GM23248 (cell line): ENCODE results near the gene ATP2C2. TPM values are rescaled to one million over a fixed set of nuclear protein-coding genes. Genes with fewer than 3 reads are reported as not detected.

Source experiments
- DNase-seq: peaks from one replicate; pipeline ENCODE4 v3.0.0-alpha.2; 2015
- H2AFZ ChIP-seq: fragments of 200-600 bp; sonication (generic); 2 replicates; pipeline ENCODE4 v1.6.1; 2016; ENCODE audit warnings: antibody characterized with exemption
- H3F3A ChIP-seq: fragments of 200-600 bp; sonication (generic); 2 replicates; pipeline ENCODE4 v1.6.1; 2016; ENCODE audit warnings: mild to moderate bottlenecking, antibody characterized with exemption, mixed run types; ENCODE audit not compliant: insufficient read depth
- H3K27ac ChIP-seq: fragments of 200-600 bp; sonication (generic); 2 replicates; pipeline ENCODE4 v1.5.1; 2016; ENCODE audit warnings: mild to moderate bottlenecking
- H3K27me3 ChIP-seq: fragments of 200-600 bp; sonication (generic); replicated peaks from 2 replicates; pipeline ENCODE4 v1.6.1; 2016; ENCODE audit warnings: mild to moderate bottlenecking; ENCODE audit not compliant: insufficient read depth
- H3K36me3 ChIP-seq: fragments of 200-600 bp; sonication (generic); 2 replicates; pipeline ENCODE4 v1.6.1; 2016; ENCODE audit warnings: low read depth, mild to moderate bottlenecking
- H3K4me1 ChIP-seq: fragments of 200-600 bp; sonication (generic); 2 replicates; pipeline ENCODE4 v1.6.1; 2016; ENCODE audit warnings: mild to moderate bottlenecking; ENCODE audit not compliant: insufficient read depth
- H3K4me2 ChIP-seq: fragments of 200-600 bp; sonication (generic); one replicate; pipeline ENCODE4 v1.6.1; 2016; ENCODE audit warnings: mild to moderate bottlenecking; ENCODE audit not compliant: unreplicated experiment
- H3K4me3 ChIP-seq: fragments of 200-600 bp; sonication (generic); 2 replicates; pipeline ENCODE4 v1.5.1; 2016; ENCODE audit warnings: mild to moderate bottlenecking
- H3K79me2 ChIP-seq: fragments of 200-600 bp; sonication (generic); 2 replicates; pipeline ENCODE4 v1.6.1; 2016; ENCODE audit warnings: mild to moderate bottlenecking; ENCODE audit not compliant: insufficient read depth
- H3K9ac ChIP-seq: fragments of 200-600 bp; sonication (generic); 2 replicates; pipeline ENCODE4 v1.6.1; 2016; ENCODE audit warnings: mild to moderate bottlenecking
- H3K9me2 ChIP-seq: fragments of 200-600 bp; sonication (generic); 2 replicates; pipeline ENCODE4 v1.6.1; 2016; ENCODE audit warnings: mixed run types, mild to moderate bottlenecking, moderate library complexity; ENCODE audit not compliant: insufficient read depth
- H3K9me3 ChIP-seq: fragments of 200-600 bp; sonication (generic); one replicate; pipeline ENCODE4 v1.6.1; 2017; ENCODE audit warnings: low read depth
- H4K20me1 ChIP-seq: fragments of 200-600 bp; sonication (generic); 2 replicates; pipeline ENCODE4 v1.6.0; 2016; ENCODE audit not compliant: insufficient read depth
- EZH2 ChIP-seq: fragments of 200-600 bp; sonication (generic); IDR thresholded peaks from 2 replicates; pipeline ENCODE4 v1.6.1; 2018; ENCODE audit warnings: antibody characterized with exemption, mild to moderate bottlenecking; ENCODE audit not compliant: insufficient read depth, poor library complexity, severe bottlenecking
- EZH2phosphoT487 ChIP-seq: fragments of 200-600 bp; sonication (generic); IDR thresholded peaks from 2 replicates; pipeline ENCODE4 v1.6.1; 2018; ENCODE audit warnings: antibody characterized with exemption, moderate library complexity, mild to moderate bottlenecking, low read depth; ENCODE audit not compliant: insufficient read depth
- WGBS, 2 experiments: methylation state at CpG; one replicate each; pipeline ENCODE4 v1.1.6; 2015 to 2017; ENCODE audit warnings: low lambda C conversion rate in 2 of 2, low coverage in 1 of 2; ENCODE audit errors: missing lambda C conversion rate in 2 of 2; 5-methylcytosine and 5-hydroxymethylcytosine counted together
- in situ Hi-C: fragments of 300-500 bp; cut with MboI; formaldehyde crosslinking; loops from 2 replicates; pipeline ENCODE4 v1.15.0; 2020
- polyA plus RNA-seq: library from polyadenylated mRNA; unstranded; fragments of >200 nt; fragmentation: Nextera tagmentation; extraction: Ambion mirVana; gene quantifications from 2 replicates; pipeline ENCODE4 v1.2.1, GENCODE V29; 2016
- total RNA-seq: library from RNA; depleted of rRNA; stranded (reverse); fragments of >200 nt; shearing (Covaris generic); gene quantifications from 2 replicates; pipeline ENCODE4 v1.2.3, GENCODE V29; 2014

ATP2C2 gene
- total and polyA plus RNA-seq, 2 experiments from 2014 or later: 0.84 TPM; not detected in 1

DNA sequence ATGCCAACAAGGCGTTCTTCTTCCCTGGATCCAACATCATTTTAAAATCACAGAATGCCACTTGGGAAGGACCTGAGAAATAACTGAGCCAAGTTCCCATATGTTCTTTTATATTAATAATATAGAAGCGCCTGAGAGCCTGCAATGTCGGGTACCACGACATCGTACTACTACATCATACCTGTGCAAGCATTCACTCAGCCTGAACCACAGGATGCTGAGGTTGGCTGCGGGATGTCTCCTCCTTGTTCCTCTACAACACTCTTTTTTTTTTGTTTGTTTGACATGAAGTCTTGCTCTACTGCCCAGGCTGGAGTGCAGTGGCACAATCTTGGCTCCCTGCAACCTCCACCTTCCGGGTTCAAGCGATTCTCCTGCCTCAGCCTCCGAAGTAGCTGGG lies 2.1 kb upstream of the ATP2C2 start:
- no peaks in the 10 kb centered on the region for H3F3A ChIP-seq
- H3K27me3 ChIP-seq: peaks cover 52% of the 10 kb centered on the region

DNA sequence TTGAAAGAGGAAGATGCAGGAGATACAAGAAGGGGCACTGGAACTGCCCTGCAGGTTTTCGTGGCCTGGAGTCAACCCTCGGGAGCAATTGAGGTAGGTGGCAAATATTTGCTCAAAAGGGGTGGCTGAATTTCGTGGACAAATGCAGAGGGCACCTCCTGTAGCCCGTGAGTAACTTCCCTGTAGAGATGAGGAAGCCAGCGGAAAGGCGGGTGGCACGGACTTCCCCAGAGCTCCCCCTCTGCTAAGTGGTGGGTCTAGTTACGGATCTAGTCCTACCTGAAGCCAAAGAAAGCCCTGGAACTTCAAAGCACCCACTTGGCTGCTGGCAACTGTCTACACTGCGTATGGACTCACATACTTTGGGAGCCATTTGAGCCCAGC lies 1.0 kb upstream of the ATP2C2 start:
- H3K27me3 ChIP-seq: peaks cover 55% of the 10 kb centered on the region
- no peak overlapping the region for H3K27ac ChIP-seq
- TF ChIP-seq EZH2 (no peak), EZH2phosphoT487 (no peak)
- 34 to 43% methylated on average over 9 of the region's 9 CpGs for WGBS, 2 experiments
- no peaks in the 10 kb centered on the region for H4K20me1 ChIP-seq
- no peak overlapping the region for H3K4me3 ChIP-seq
- H3K79me2 ChIP-seq: no peaks in the 10 kb centered on the region
- H3K9ac ChIP-seq: no peak overlapping the region
- H3K9me3 ChIP-seq: no peaks in the 10 kb centered on the region
- no peak overlapping the region for H3K4me2 ChIP-seq
- H3K9me2 ChIP-seq: no peaks in the 10 kb centered on the region
- in situ Hi-C loops: no loop called here
- no peaks in the 10 kb centered on the region for H3K4me1 ChIP-seq
- H3K36me3 ChIP-seq: no peaks in the 10 kb centered on the region
- H3F3A ChIP-seq: no peaks in the 10 kb centered on the region
- no peak overlapping the region for H2AFZ ChIP-seq
- no peak for DNase-seq

More for the DNA sequence above, 2.1 kb upstream of the ATP2C2 start:
- H3K27ac ChIP-seq: no peak overlapping the region
- TF ChIP-seq EZH2phosphoT487: no peak
- no peak overlapping the region for H3K4me2 ChIP-seq
- no peaks in the 10 kb centered on the region for H3K9me2 ChIP-seq
- no peaks in the 10 kb centered on the region; the same call in 1 of the 2 replicates for H4K20me1 ChIP-seq
- WGBS, 2 experiments: 29 to 31% methylated on average over 9 of the region's 9 CpGs
- in situ Hi-C loops: no loop called here
- no peak for DNase-seq
- H2AFZ ChIP-seq: no peak overlapping the region
- no peaks in the 10 kb centered on the region for H3K9me3 ChIP-seq
- no peak overlapping the region for H3K9ac ChIP-seq
- no peaks in the 10 kb centered on the region for H3K36me3 ChIP-seq
- no peaks in the 10 kb centered on the region for H3K79me2 ChIP-seq
- H3K4me1 ChIP-seq: no peaks in the 10 kb centered on the region
- H3K4me3 ChIP-seq: no peak overlapping the region

DNA sequence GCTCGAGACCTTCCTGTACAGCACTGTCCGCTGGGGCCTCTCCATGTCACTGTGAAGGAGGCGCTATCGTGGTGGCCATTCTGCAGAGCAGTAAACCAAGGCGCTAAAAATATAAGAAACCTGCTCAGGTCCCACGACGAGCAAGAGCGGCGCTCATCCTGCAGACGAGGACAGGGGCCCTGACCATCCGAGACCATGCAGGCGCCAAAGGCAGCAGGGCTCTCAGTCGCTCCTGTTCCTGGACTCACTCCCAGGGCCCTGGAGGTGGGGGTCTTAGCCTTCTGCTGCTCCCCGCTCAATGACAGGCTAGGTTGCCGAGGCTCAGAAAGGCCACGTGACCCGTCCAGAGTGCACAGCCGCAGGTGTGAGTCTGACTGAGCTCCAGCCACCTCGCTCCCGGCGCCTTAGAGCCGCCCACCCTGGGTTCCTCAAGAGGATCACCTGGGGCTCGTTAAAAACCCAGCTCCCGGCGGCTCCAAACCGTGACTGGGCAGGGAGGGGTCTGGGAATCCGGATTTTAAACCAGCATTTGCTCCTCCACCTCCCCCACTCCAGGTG lies 509 bp upstream of the ATP2C2 start:
- no peaks in the 10 kb centered on the region for H3K36me3 ChIP-seq
- H4K20me1 ChIP-seq: no peaks in the 10 kb centered on the region
- no peak for TF ChIP-seq EZH2phosphoT487
- TF ChIP-seq EZH2: no peak
- in situ Hi-C loops: no loop called here
- H3F3A ChIP-seq: no peaks in the 10 kb centered on the region
- H3K4me2 ChIP-seq: no peak overlapping the region
- H3K9ac ChIP-seq: no peak overlapping the region
- H3K9me3 ChIP-seq: no peaks in the 10 kb centered on the region
- no peak overlapping the region for H3K4me3 ChIP-seq
- H2AFZ ChIP-seq: no peak overlapping the region
- H3K79me2 ChIP-seq: no peaks in the 10 kb centered on the region
- peaks cover 60% of the 10 kb centered on the region for H3K27me3 ChIP-seq
- no peaks in the 10 kb centered on the region for H3K4me1 ChIP-seq
- H3K27ac ChIP-seq: no peak overlapping the region
- no peaks in the 10 kb centered on the region for H3K9me2 ChIP-seq
- DNase-seq: no peak
- 22 to 25% methylated on average over 26 to 27 of the region's 27 CpGs for WGBS, 2 experiments

GRCh38 chr16:84369105-84369504 lies 767 bp downstream of the ATP2C2 start:
- no peaks in the 10 kb centered on the region for H4K20me1 ChIP-seq
- no peak overlapping the region for H3K4me3 ChIP-seq
- no peak overlapping the region for H2AFZ ChIP-seq
- no peak overlapping the region for H3K4me2 ChIP-seq
- H3K4me1 ChIP-seq: no peaks in the 10 kb centered on the region
- no peak overlapping the region for H3K9ac ChIP-seq
- H3K9me3 ChIP-seq: no peaks in the 10 kb centered on the region
- H3K79me2 ChIP-seq: no peaks in the 10 kb centered on the region
- 35 to 40% methylated on average over 7 of the region's 7 CpGs for WGBS, 2 experiments
- in situ Hi-C loops: no loop called here
- TF ChIP-seq EZH2phosphoT487 (no peak), EZH2 (no peak)
- no peaks in the 10 kb centered on the region for H3K36me3 ChIP-seq
- no peak for DNase-seq
- H3K9me2 ChIP-seq: no peaks in the 10 kb centered on the region
- H3K27me3 ChIP-seq: peaks cover 71% of the 10 kb centered on the region
- H3F3A ChIP-seq: no peaks in the 10 kb centered on the region
- H3K27ac ChIP-seq: no peak overlapping the region
